Activated gamma-delta T cell treated with anti-CD3 and anti-CD28 coated beads, Interleukin-2, amount 50 U/mL, for 16 hours (primary cell): Measurements from ENCODE around the gene TTC28.

Experiments used
- DNase-seq: peaks from one replicate; pipeline ENCODE4 v3.0.0-alpha.2; 2020; ENCODE audit warnings: low read depth

TTC28 gene

DNA sequence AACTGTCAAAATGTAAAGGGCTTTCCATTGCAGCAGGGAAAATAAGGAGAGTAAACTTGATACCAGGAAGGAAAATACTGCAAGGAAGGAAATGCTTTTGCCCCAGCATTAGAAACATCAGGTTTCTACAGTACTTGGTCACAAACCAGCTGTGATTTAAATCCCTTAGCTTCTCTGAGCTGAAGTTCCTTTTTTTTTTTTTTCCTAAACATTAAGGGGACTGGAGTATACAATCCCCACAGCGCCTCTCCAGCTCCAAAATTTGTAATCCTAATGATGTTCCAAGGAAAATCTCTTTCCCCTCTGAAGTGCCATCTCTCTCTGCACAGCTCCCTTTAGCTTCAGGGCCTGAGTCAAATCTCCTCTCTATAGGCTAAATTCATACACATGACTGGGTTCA lies 540.1 kb downstream of the TTC28 start:
- no peak for DNase-seq

DNA sequence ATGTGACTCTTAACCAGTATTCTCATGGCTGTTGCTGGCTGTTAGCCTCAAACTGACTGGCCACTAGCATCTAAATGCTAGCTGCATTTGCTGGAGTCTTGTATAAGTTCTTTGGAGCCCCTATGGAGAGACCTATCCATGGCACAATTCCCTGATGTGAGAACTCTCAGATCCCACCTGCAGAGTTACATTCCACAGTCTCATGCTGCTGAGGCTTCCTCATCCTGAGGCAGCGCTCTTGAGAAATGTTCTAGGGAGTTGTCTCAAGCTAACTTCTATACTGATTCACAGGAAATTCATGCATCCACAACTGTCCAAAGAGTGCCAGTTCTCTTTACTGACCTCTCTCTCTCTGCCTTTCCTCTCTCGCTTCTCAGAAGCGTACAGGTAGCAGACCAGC lies 542.6 kb downstream of the TTC28 start:
- no peak for DNase-seq

DNA sequence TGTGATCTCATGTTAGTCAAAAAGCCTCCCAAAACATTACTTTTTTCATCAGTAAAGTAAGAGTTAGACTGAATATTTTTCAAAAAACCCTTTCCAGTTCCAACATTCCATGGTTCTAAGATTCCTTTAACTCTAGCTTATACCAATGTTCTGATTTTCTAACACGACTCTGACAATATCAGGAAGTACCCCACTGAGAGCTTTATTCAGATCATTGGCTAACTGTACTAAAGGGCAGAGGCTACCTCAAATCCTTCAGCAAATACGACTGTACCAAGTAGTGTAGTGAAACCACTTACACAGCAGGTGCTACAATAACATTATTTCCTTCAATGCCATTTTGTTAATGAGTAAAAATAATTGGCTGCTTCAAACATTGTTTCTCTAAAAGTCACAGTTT lies 547.2 kb downstream of the TTC28 start:
- DNase-seq, result no peak

DNA sequence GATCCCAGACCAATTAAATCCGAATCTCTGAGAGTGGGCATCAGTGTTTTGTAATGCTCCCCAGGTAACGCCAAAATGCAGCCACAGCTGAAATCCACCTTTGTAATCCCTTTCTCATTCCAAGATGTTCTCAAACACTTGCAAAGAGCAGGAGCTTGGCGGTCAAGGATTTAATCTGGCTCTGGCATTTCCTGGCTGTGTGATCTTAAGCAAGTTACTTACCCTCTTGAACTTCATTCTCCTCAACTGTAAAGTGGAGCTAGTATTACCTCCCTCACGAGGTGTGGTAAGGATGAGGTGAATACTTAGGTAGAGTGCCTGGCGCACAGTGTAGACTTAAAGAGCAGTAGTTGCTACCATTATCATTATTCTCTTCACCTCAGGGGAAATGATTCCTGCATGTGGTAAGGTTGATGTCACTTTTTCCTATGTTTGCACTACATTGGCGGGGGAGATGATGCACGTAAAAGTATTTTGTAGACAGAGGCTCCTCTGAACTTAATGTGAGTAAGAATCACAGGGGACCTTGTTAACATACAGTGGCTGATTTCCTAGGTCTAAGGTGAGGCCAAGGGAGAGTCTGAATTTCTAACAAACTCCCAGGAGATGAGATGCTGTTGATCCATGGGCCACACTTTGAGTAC lies 550.2 kb downstream of the TTC28 start:
- no peak for DNase-seq

DNA sequence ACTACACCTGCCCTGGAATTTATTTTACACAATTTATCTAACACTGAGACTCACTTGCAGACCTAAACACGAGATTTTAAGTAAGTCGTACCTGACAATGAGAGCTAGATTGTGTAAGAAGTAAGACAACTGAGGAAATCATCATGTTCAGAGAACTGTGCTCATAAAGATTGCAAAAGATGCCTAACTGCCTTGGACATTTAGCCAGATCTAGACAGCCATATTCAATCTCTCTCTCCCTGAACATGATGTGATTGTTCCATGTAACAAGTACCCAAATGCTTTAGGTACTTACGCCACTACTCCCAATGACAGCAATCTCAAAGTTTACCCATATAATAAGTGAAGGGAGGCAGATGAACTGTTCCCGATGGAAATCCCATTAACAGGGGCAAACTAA lies 550.8 kb downstream of the TTC28 start:
- DNase-seq, result no peak

DNA sequence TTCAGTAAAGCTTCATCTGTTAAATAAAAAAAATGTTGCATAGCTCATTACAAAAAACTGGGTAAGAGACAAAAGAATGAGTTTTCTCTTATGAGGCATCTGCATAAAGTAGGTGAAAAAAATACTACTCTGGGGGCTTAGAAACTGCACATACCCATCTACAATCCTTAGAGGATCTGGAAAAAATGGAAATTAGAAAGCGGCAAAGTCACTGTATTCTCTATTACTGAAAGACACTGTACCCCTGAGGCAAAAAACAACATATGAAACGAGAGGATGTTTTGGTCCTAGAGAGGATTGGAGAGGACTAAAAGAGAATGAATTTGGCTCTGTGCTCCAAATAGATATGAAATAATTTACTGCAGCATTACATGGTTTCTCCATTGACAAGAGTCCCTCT lies 553.8 kb downstream of the TTC28 start:
- DNase-seq, result no peak

DNA sequence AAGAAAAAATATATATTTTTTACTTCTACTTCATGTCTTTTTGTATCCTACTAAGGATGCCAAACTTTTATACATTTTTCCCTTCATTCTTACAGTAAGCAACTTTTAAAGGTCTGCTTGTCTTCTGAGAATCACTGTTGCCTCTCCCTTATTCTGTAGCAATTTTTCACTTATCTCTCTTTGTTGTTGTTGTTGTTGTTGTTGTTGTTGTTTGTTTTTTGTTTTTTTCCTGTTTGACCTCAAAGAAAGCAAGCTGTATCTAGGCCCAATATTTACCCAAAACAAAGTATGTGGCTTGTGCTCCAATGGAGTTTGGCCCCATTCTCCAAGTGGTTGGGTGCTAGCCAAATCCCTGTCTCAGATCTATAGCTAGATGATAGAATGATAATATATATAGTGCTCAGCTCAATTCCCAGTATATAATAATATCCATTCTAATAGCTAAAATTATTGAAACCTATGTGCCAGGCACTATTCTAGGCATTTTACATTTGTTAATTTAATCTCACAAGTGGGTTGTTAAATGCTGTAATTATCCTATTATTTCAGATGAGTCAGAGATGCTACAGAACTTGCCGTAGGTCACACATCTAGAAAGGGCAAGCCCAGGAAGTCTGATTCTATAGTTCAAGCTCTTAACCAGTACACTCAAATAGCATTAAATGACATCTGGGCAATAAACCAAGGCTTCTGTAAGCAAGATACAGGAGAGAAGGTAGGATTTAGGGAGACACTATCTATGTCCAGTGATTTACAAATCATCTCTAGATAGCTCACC lies 555.5 kb downstream of the TTC28 start:
- no peak for DNase-seq

DNA sequence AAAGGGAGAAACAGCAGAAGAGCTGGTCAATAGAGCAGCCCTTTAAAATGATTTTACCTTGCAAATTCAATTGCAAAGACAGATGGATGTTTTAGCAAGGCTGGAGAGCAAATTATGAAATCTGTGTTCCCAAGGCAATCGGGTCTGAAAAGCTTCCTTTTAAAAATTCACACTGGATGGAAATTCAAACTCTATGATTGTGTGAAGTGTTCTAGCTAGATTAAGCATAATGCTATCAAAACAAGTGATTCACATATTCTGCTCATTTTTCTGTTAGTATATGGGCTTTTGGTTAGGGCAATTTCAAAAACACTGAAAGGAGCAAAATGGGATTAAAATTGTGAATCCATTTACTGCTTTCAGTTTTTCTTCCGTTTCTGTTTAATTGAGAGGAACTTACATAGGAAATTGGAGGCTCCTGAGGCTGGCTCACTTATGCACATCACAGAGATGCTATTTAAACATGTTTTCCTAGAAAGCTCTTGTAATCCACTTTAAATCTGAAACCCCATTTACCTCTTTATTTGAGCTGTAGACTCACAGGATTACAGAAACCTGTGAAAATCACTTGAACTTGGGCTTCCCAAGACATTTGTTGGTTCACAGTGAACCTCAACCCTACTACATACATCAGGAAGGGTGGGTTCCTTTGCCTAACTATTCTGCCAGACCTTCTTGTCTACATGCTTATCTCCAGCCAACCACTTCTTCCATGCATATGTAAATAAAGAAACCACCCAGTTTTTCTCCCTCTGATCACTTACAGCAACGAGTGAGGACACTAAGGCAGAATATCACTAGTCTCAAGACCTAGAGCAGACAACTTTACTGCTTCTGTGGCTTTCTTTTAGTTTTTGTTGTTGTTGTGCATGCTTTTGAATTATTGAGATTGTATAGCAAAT lies 558.7 kb downstream of the TTC28 start:
- no peak for DNase-seq

DNA sequence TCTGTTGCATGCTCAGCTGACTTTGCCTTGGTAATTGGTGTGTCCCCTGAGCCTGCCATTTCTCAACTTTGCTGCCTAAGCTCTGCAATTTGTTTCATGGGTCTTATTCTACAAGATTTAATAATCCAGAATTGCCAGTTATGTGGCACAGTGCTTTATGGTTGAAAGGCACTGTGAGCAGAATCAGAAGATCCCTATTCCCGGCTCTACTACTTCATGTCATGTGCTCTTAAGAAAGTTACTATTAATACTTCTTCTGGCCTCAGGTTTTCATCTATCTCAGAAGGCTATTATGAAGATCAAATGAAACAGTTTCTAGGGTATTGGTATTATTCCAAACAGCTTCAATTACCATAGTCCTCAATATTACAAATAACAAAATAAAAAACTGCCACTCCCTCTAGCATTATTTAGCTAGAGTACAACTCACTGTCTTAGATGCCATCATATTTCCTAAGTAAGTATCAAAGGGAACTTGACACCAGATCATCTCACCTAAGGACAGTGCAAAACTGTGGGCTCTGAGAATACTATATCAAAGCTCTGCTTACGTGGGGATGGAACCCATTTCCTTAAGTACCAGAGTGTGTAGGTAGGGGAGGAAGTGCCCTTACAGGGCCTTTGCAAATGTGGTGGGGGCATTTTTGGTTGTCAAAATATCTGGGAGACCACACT lies 560.5 kb downstream of the TTC28 start:
- DNase-seq, result no peak

DNA sequence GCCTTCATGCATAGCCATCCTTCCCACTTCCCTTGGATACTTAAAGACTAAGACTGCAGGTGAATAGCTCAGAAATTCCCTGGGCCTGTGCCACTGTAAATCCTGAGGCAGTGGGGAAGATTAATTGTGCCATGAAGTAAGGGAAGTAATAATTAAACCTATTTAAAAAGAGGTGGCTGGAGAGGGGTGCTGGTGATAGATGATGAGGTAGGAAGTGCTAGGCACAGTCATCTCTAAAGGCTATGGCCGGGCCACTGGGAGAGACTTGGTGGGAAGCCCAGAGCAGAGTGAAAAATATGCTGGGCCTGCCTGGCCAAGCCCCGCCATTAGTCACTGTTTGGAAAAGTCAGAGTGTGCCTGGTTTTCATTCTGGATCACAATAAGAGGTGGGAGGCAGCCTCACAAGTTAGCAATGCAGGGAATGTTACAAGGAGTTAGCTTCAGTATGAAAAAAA lies 563.4 kb downstream of the TTC28 start:
- DNase-seq, result no peak

DNA sequence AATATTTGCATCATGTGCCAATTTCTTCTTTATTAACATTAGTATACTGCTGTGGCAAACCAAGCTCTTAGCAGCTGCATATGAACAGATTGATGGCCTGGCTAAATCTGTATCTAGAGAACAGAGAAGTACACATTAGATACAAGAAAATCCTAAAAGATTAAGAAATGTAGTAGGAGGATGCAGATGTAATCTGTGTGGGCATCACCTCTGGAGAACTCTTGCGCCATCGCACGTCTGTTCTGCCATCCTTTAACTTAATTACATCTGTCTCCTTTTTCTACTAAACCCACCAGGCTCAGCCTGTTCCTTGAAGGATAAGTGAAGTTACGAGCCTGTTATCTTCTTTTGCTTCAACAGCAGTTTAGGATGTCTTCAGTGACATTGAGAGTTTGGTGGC lies 564.2 kb downstream of the TTC28 start:
- no peak for DNase-seq

DNA sequence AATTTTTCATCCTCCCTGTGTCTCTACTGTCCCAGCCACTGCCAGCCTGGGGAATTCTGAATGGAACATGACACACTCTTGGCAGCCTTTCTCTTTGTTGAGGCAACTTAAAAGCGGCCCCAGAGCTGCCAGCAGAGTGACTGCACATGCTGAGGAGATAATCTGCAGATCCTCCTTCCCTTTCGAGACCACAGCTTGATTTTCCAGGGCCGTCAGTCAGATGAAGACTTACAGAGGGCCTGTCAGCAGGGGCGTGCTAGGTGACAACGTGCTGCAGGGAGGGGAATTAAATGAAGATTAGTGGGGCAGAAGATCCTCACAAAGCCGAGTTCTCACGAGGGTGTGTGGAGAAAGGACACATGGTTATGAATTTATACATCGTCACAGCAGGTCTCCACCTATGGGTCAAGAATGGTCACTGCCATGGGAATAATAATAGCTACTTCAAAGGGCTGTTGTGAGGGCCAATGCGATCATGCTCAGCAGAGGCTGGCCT lies 567.0 kb downstream of the TTC28 start:
- no peak for DNase-seq

DNA sequence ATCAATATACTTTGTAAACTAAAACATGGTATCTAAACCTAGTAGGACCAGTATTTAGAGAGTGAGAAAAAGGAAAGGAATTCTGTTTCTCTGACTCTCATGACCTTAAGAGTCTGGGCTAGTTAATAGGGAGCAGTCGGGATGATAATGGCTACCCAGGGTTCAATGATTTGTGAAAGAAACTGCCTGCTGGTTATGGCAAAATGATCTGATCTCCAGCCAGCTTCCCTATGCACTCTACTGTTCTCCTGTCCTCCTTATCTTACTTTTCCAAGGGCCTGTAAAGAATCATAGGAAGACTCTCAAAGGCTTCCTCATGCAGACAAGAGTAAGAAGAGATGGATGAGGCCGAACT lies 567.5 kb downstream of the TTC28 start:
- no peak for DNase-seq

DNA sequence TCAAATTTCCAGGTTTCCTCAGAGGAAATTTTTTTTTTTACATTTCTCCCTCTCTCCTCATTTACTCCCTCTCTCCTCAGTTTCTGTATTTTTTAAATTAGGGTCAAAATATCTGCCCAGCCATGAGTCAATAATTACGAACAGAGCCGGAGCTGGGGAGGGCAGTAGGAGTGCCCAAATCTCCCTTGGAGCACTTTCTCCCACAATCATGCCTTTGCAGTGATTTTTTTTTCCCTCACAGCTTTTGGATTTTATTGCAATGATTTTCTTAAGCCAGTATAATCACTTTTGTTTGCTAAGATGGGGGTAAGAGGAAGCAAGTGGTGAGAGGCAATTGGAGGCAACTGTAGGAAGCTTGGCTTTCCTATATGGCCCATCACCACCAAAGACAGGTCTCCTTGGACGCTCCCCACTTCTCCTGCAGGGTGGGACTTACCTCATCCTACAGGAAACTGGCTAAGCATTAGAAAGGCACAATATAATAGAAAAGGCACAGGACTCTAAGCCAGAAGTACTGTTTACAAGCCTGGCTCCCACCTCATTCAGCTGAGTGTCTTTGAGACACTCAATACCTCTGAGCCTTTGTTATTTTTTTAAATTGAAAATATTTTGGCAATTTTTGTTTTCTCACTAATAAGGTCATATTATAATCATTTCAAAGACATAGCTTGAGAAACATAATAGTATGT lies 568.0 kb downstream of the TTC28 start:
- DNase-seq, result no peak

DNA sequence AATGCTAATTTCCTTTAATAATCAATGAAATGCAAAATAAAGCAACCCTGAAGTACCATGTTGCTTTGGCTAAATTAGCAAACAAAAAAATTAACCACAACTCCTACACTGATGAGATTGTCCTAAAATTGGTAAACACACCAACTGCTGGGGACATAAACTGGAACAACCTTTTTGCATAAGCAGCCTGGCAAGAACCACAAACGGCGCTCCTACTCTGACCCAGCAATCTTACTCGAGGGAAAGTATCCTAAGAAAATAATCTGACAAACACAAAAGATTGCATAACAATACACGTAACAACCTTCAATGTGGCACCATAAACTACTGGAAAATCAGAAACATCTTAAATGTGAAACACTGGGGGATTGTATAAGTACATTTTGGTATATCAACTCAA lies 570.8 kb downstream of the TTC28 start:
- DNase-seq, result no peak

DNA sequence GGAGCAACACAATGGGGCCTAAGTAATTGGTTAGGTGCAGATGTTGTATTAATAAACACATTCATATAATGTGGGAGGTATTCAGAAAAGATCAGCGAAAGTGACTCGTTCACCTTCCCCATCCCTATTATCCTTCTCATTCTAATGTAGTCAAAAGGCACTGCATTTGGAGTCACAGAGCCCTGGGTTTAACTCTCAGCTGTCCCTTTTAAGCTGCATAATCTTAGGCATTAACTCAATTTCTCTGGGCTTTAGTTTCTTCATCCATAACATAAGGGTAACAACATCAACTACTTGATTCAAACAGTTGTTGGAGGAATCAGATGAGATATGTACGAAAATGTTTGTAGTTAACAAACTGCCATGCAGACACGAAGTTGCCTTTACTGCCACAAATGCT lies 573.0 kb downstream of the TTC28 start:
- DNase-seq, result no peak

DNA sequence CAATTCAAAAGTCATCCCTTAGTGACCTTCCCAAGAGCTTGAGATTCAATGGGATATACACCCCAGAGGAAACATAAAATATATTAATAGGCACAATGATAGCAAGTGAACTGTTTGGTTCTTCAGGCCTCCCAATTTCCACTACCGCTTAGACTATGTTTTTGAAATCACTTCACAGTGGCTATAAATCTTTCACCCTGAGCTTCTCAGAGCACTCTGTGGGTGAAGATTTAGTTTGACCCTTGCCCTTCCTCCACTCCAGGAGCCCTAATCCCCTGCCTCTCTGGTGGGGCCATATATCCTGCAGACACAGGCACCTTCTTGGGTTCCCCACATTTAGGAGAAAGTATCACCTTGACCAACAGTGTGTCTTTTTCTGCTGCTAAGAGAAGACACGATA lies 573.7 kb downstream of the TTC28 start:
- DNase-seq, result no peak

DNA sequence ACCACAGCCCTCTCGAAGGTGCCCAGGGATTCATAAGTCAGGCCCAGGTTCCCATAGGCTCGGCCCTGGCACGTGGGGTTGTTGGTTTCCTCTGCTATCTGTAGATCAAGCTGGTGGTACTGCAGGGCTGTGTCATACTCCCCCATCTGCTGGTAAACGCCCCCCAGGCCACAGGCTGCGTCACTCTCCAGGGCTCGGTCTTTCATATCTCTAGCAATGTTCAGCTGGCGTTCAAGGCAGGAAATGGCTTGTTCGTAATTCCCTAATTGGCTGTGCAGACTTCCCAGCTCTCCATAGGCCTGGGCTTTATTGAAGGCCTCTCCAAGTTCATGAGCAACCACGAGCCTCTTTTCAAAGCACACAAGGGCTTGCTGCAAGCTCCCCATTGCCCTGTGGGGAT lies 574.2 kb downstream of the TTC28 start:
- no peak for DNase-seq

DNA sequence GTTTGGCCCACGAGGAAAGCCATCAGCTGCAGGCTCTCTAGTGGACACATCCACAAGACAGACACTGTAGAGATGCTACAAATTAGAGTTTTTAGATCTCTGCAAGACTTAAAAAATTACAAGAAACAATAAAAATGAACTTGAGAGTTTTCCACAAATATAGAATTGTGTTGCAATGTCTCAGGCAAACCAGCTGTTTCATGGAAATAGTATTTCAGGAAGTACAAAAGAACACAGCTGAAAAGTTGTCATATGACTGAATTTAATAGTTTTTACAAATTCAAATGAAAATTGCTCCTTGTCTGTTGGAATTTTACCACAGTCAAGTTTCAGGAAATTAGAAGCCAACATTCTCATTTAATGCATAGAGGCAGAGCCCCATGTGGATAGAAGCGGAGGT lies 576.0 kb downstream of the TTC28 start:
- no peak for DNase-seq

DNA sequence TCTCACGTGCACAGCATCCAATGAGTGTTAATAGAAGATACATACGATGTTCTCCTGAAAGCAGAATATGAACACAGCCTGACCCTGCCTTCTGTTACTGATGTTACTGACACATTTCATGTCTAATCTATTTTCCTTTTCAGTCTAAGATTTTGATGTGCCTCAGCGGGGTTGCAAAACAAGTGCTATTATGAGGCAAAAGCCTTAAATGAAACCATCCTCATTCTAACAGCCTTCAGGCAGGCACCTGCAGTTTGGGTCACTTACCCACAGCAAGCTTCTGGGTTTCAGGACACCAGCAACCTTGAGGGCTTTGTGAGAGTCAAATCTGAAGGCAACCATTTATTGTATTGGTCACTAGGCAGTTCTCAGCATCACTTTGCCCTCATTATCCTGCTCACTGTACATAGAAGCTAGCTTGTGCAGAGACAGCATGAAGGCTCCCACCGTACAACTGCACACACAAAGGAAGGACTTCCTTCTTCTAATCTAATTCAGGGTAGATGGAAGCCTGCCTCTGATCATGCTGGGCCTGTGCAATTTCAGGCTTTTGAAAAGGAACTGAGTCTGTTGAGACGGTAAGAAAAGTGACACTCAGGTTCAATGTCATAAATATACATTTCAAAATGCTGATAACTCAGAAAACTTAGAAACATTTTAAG lies 577.4 kb downstream of the TTC28 start:
- DNase-seq, result no peak

DNA sequence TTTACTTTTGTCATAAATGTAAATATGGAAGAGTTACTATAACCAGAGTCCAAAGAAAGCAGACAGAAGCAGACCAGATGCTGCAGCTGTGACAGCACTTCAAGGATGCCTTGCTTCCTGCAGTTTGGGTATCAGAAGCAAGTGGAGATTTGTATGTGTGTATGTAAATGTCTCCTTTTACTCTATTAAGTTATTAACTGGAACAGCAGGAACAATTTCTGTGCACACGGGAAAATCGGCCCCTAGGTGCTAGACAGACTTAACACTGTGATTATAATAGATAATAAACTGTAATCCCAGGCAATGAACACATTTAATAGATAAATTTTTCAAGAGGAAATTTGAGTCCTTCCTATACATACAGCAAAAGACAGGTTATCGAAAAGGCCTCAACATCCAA lies 582.0 kb downstream of the TTC28 start:
- no peak for DNase-seq
